ENCODE results near the gene CRHR2. TPM values are rescaled to one million over a fixed set of nuclear protein-coding genes. Genes with fewer than 3 reads are reported as not detected.

The CRHR2 gene
- total RNA-seq, 1 experiment from 2014 or later, result not detected

DNA sequence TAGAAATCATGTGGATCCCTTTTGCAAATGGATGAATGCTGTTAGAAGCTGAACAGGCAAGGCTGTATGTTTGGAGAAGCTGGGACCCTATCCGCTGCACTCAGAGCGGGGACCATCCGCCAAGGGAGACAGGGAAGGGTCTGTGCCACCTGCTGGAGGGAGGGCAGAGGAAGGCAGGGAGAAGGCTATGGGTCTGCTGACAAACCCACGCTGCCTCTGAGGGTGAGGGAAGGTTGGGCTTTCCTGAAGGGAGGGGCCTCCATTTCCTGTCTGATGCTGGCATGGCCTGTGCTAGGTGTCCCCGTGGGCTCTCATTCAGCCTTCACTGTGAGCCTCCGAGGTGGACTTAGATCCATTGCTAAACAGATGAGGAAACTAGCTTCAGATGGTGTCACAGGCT, 5.3 kb upstream of the CRHR2 start:
- no peak for DNase-seq (ENCODE audit: low spot score)
- H3K9me3 ChIP-seq (ENCODE audit: low read depth, low read length, poor library complexity, severe bottlenecking), result no peaks in the 10 kb centered on the region
- H3K4me1 ChIP-seq (ENCODE audit: insufficient read depth, low read length, poor library complexity, severe bottlenecking), result no peaks in the 10 kb centered on the region
- TF ChIP-seq, protein P1, sequence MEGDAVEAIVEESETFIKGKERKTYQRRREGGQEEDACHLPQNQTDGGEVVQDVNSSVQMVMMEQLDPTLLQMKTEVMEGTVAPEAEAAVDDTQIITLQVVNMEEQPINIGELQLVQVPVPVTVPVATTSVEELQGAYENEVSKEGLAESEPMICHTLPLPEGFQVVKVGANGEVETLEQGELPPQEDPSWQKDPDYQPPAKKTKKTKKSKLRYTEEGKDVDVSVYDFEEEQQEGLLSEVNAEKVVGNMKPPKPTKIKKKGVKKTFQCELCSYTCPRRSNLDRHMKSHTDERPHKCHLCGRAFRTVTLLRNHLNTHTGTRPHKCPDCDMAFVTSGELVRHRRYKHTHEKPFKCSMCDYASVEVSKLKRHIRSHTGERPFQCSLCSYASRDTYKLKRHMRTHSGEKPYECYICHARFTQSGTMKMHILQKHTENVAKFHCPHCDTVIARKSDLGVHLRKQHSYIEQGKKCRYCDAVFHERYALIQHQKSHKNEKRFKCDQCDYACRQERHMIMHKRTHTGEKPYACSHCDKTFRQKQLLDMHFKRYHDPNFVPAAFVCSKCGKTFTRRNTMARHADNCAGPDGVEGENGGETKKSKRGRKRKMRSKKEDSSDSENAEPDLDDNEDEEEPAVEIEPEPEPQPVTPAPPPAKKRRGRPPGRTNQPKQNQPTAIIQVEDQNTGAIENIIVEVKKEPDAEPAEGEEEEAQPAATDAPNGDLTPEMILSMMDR (conservative IDR thresholded peaks at IDR 0.05; ENCODE audit: low read depth, low read length), result no peak
- no peak for TF ChIP-seq EZH2 (IDR thresholded peaks at IDR 0.05; ENCODE audit: borderline replicate concordance, low read depth, low read length, poor library complexity, severe bottlenecking)
- peaks cover 25% of the 10 kb centered on the region for H3K27me3 ChIP-seq (replicated peaks; ENCODE audit: insufficient read depth, low read depth, low read length, poor library complexity)
- POLR2A ChIA-PET (ENCODE audit: low non-redundant PET), result no interaction called here
- CTCF ChIA-PET, result interaction anchor here (0.6 kb wide), 1 partner anchor 74 kb away, joined by 3 read pairs; no protein-coding TSS in a partner anchor
- no peaks in the 10 kb centered on the region for H3K36me3 ChIP-seq (ENCODE audit: insufficient read depth, low read length, poor library complexity, severe bottlenecking)
- BruUV-seq (replicated peaks), result no TSS peak
- H3K27ac ChIP-seq (ENCODE audit: low read depth, low read length, poor library complexity, severe bottlenecking), result no peak overlapping the region
- intact Hi-C loops (cut with micrococcal nuclease; ENCODE audit: unreplicated experiment), result no loop called here
- no peak overlapping the region for H3K4me3 ChIP-seq (ENCODE audit: low read depth, low read length, poor library complexity, severe bottlenecking)

DNA sequence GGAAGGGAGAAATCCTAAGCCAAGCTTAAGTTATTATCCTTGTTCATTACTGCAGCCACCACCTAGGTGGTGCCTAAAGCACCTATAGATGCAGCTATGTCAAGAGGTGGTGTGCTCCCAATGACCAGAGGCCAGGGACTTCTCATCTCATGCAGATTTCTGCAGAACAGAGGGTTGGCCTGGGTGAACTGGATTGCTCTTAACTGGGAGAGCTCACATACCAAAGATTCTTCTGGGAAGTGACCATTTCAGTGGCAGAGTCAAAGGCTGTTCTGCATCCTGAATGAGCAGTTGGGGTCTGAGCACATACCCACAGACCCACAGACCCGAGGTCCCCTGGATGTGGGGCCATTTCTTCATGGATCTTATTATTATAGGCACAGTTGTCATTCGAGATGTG, 2.1 kb upstream of the CRHR2 start:
- POLR2A ChIA-PET (ENCODE audit: low non-redundant PET), result no interaction called here
- no TSS peak for BruUV-seq (replicated peaks)
- CTCF ChIA-PET, result no interaction called here

DNA sequence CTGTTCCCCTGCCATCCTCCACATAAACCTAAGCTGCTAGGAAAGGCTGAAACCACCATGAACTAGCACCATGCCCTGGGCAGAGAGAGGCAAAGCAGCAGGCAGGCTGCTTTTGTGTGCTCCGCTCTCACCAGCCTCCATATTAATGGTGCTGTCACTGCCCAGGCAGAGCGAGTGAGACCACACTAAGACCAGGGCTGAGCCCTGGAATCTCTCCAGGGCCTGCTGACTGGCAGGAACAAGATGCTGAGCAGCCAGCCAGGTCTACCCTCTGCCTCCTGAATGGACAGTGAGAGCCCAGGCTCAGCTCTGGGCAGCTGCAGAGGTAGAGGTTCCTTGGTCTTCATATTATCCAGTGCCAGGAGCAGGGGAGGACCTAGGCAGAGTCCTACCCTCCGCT, 1.6 kb upstream of the CRHR2 start:
- Histone ChIP-seq H3K36me3 (ENCODE audit: insufficient read depth, low read length, poor library complexity, severe bottlenecking) (no peaks in the 10 kb centered on the region), H3K27ac (ENCODE audit: low read depth, low read length, poor library complexity, severe bottlenecking) (no peak overlapping the region), H3K4me1 (ENCODE audit: insufficient read depth, low read length, poor library complexity, severe bottlenecking) (peaks cover 9% of the 10 kb centered on the region), H3K27me3 (replicated peaks; ENCODE audit: insufficient read depth, low read depth, low read length, poor library complexity) (peaks cover 63% of the 10 kb centered on the region), H3K4me3 (ENCODE audit: low read depth, low read length, poor library complexity, severe bottlenecking) (no peak overlapping the region), H3K9me3 (ENCODE audit: low read depth, low read length, poor library complexity, severe bottlenecking) (no peaks in the 10 kb centered on the region)
- ChIA-PET POLR2A (ENCODE audit: low non-redundant PET) (no interaction called here), CTCF (no interaction called here)
- intact Hi-C loops (cut with micrococcal nuclease; ENCODE audit: unreplicated experiment), result no loop called here
- no TSS peak for BruUV-seq (replicated peaks)
- no peak for DNase-seq (ENCODE audit: low spot score)
- no peak for TF ChIP-seq EZH2 (IDR thresholded peaks at IDR 0.05; ENCODE audit: borderline replicate concordance, low read depth, low read length, poor library complexity, severe bottlenecking)
- TF ChIP-seq, protein P1 (conservative IDR thresholded peaks at IDR 0.05; ENCODE audit: low read depth, low read length), result no peak

More for the DNA sequence above, 2.1 kb upstream of the CRHR2 start:
- Histone ChIP-seq H3K9me3 (ENCODE audit: low read depth, low read length, poor library complexity, severe bottlenecking) (no peaks in the 10 kb centered on the region), H3K27me3 (replicated peaks; ENCODE audit: insufficient read depth, low read depth, low read length, poor library complexity) (peaks cover 57% of the 10 kb centered on the region), H3K36me3 (ENCODE audit: insufficient read depth, low read length, poor library complexity, severe bottlenecking) (no peaks in the 10 kb centered on the region), H3K27ac (ENCODE audit: low read depth, low read length, poor library complexity, severe bottlenecking) (no peak overlapping the region), H3K4me3 (ENCODE audit: low read depth, low read length, poor library complexity, severe bottlenecking) (no peak overlapping the region), H3K4me1 (ENCODE audit: insufficient read depth, low read length, poor library complexity, severe bottlenecking) (peaks cover 9% of the 10 kb centered on the region)
- intact Hi-C loops (cut with micrococcal nuclease; ENCODE audit: unreplicated experiment), result no loop called here
- TF ChIP-seq, protein P1 (conservative IDR thresholded peaks at IDR 0.05; ENCODE audit: low read depth, low read length), result no peak
- TF ChIP-seq EZH2 (IDR thresholded peaks at IDR 0.05; ENCODE audit: borderline replicate concordance, low read depth, low read length, poor library complexity, severe bottlenecking), result no peak
- DNase-seq (ENCODE audit: low spot score), result no peak

Data from A673 (cell line).